Keratinocyte (primary cell): ENCODE results near the gene HLA-DQB1. TPM values are rescaled to one million over a fixed set of nuclear protein-coding genes. Genes with fewer than 3 reads are reported as not detected.

ENCODE experiments used
- DNase-seq: peaks from one replicate; pipeline ENCODE4 v3.0.0-alpha.2; 2011; ENCODE audit warnings: low read depth, missing footprints, low spot score
- FAIRE-seq: peaks from 2 replicates; lab custom pipeline; 2011; peaks lifted over from hg19 to GRCh38; lab: Jason Lieb, UNC
- H2AFZ ChIP-seq: 2 replicates; pipeline ENCODE4 v1.6.0; 2012; ENCODE audit warnings: low read length, control low read depth, inconsistent platforms; ENCODE audit not compliant: control insufficient read depth
- H3K27ac ChIP-seq: 2 replicates; pipeline ENCODE4 v1.5.1; 2011; ENCODE audit warnings: low read length; ENCODE audit not compliant: control insufficient read depth, insufficient read depth
- H3K27me3 ChIP-seq: 3 replicates; pipeline ENCODE4 v1.6.0; 2011; ENCODE audit warnings: low read length; ENCODE audit not compliant: control insufficient read depth, insufficient read depth; ENCODE audit errors: extremely low read depth
- H3K36me3 ChIP-seq, 2 experiments: 2 replicates in 1 of 2; 3 replicates in 1 of 2; pipeline ENCODE4 v1.5.1; 2011; ENCODE audit warnings: low read length in 2 of 2, mild to moderate bottlenecking in 1 of 2; ENCODE audit not compliant: control insufficient read depth in 2 of 2, insufficient read depth in 2 of 2; ENCODE audit errors: extremely low read depth in 1 of 2
- H3K4me1 ChIP-seq: 3 replicates; pipeline ENCODE4 v1.5.1; 2011; ENCODE audit warnings: low read length; ENCODE audit not compliant: control insufficient read depth, insufficient read depth; ENCODE audit errors: extremely low read depth
- H3K4me2 ChIP-seq: 3 replicates; pipeline ENCODE4 v1.6.0; 2011; ENCODE audit warnings: low read depth, low read length; ENCODE audit not compliant: control insufficient read depth, insufficient read depth; ENCODE audit errors: extremely low read depth
- H3K4me3 ChIP-seq, 3 experiments: fragments of 200-600 bp in 1 of 3; sonication (generic) in 1 of 3; 2 replicates in 2 of 3; 3 replicates in 1 of 3; pipeline ENCODE4 v1.5.1; 2011 to 2016; ENCODE audit warnings: low read length in 3 of 3, mild to moderate bottlenecking in 3 of 3, control low read depth in 2 of 3, inconsistent platforms in 1 of 3, low read depth in 1 of 3, mixed read lengths in 1 of 3, mixed run types in 1 of 3, moderate library complexity in 1 of 3; ENCODE audit not compliant: control insufficient read depth in 2 of 3, insufficient read depth in 2 of 3; ENCODE audit errors: extremely low read depth in 1 of 3
- H3K79me2 ChIP-seq: 2 replicates; pipeline ENCODE4 v1.6.0; 2012; ENCODE audit warnings: low read length; ENCODE audit not compliant: control insufficient read depth, insufficient read depth
- H3K9ac ChIP-seq: 3 replicates; pipeline ENCODE4 v1.6.0; 2011; ENCODE audit warnings: low read length; ENCODE audit not compliant: control insufficient read depth, insufficient read depth; ENCODE audit errors: extremely low read depth
- H3K9me1 ChIP-seq: 3 replicates; pipeline ENCODE4 v1.6.0; 2011; ENCODE audit warnings: low read length; ENCODE audit not compliant: control insufficient read depth, insufficient read depth; ENCODE audit errors: extremely low read depth
- H3K9me3 ChIP-seq: 2 replicates; pipeline ENCODE4 v1.5.1; 2012; ENCODE audit warnings: low read depth, low read length; ENCODE audit not compliant: control insufficient read depth
- H4K20me1 ChIP-seq: 3 replicates; pipeline ENCODE4 v1.6.0; 2011; ENCODE audit warnings: low read length; ENCODE audit not compliant: control insufficient read depth, insufficient read depth; ENCODE audit errors: extremely low read depth
- CTCF ChIP-seq, 3 experiments: IDR thresholded peaks in 1 of 3; conservative IDR thresholded peaks in 1 of 3; optimal IDR thresholded peaks in 1 of 3; 2 replicates in 2 of 3; 3 replicates in 1 of 3; pipeline versions ENCODE3 to v1.5.1; 2011; ENCODE audit warnings: low read length in 3 of 3, mild to moderate bottlenecking in 3 of 3, moderate library complexity in 2 of 3, control low read depth in 1 of 3, inconsistent platforms in 1 of 3; ENCODE audit not compliant: insufficient read depth in 2 of 3; ENCODE audit errors: extremely low read depth in 1 of 3
- EZH2 ChIP-seq: IDR thresholded peaks from one replicate; pipeline ENCODE4 v1.6.1; 2012; ENCODE audit warnings: inconsistent platforms, mild to moderate bottlenecking, low read length, moderate library complexity
- dilution Hi-C: fragments of 300-500 bp; cut with MboI; formaldehyde crosslinking; loops from one replicate; pipeline ENCODE4 v1.7.0; 2020; ENCODE audit warnings: low sequenced_read_pairs; ENCODE audit not compliant: extremely low pct_ligation_motif_present
- polyA plus RNA-seq, 5 experiments: library from polyadenylated mRNA; depleted of rRNA in 3 of 5; stranded (reverse) in 3 of 5; stranded (forward) in 1 of 5; unstranded in 1 of 5; fragments of >200 nt; gene quantifications; 1 replicate in 1 of 5; 2 replicates in 3 of 5; 3 replicates in 1 of 5; pipeline versions ENCODE4 v1.2.1 to v1.2.3, GENCODE V29; 2011 to 2012; ENCODE audit warnings: missing spikeins in 2 of 5, low read depth in 1 of 5, low replicate concordance in 1 of 5

The HLA-DQB1 gene
- polyA plus RNA-seq, 1 donor (not counting 4 experiments of a cell fraction or from before 2014, with no cell fraction given) = 40.5 TPM

- Histone ChIP-seq H2AFZ (peak overlapping the region; percentile 80), H3K4me3 (peak overlapping the region; percentile 26 to 75 (median 49))
Measured at GRCh38 chr6:32664827-32665362, 1.6 kb downstream of the HLA-DQB1 start.

GRCh38 chr6:32664354-32664753, 2.1 kb downstream of the HLA-DQB1 start:
- no peak for TF ChIP-seq EZH2
- TF ChIP-seq CTCF (optimal IDR thresholded peaks at IDR 0.05 in 1 of 3, IDR thresholded peaks at IDR 0.05 in 1 of 3, conservative IDR thresholded peaks at IDR 0.05 in 1 of 3; ENCODE audit: extremely low read depth in 1 of 3, insufficient read depth in 2 of 3, low read length in 3 of 3) = no peak
- DNase-seq = no peak
- peak overlapping the region in 2 of 3 experiments; percentile 49 to 75 for H3K4me3 ChIP-seq
- no peak for FAIRE-seq
- peaks cover 0 to 3% of the 10 kb centered on the region in 2 experiments for H3K36me3 ChIP-seq
- H3K27ac ChIP-seq = no peak overlapping the region
- dilution Hi-C loops = no loop called here
- H2AFZ ChIP-seq = peak overlapping the region; percentile 80
- no peaks in the 10 kb centered on the region for H3K9me1 ChIP-seq
- H3K9me3 ChIP-seq = no peaks in the 10 kb centered on the region
- H3K27me3 ChIP-seq = no peaks in the 10 kb centered on the region
- no peak overlapping the region for H3K9ac ChIP-seq
- no peaks in the 10 kb centered on the region for H3K79me2 ChIP-seq
- peak overlapping the region; percentile 73 for H3K4me2 ChIP-seq
- peaks cover 6% of the 10 kb centered on the region for H3K4me1 ChIP-seq
- H4K20me1 ChIP-seq = no peaks in the 10 kb centered on the region

More at GRCh38 chr6:32664827-32665362, 1.6 kb downstream of the HLA-DQB1 start:
- Histone ChIP-seq H3K27ac (no peak overlapping the region), H3K36me3 (peaks cover 0 to 3% of the 10 kb centered on the region in 2 experiments), H4K20me1 (no peaks in the 10 kb centered on the region), H3K79me2 (no peaks in the 10 kb centered on the region), H3K9ac (peak overlapping the region; percentile 39), H3K9me1 (no peaks in the 10 kb centered on the region), H3K27me3 (no peaks in the 10 kb centered on the region), H3K4me2 (peak overlapping the region; percentile 73), H3K9me3 (no peaks in the 10 kb centered on the region), H3K4me1 (peaks cover 6% of the 10 kb centered on the region)
- DNase-seq (no peak), FAIRE-seq (no peak)
- dilution Hi-C loops = no loop called here
- no peak for TF ChIP-seq EZH2
- TF ChIP-seq CTCF (optimal IDR thresholded peaks at IDR 0.05 in 1 of 3, IDR thresholded peaks at IDR 0.05 in 1 of 3, conservative IDR thresholded peaks at IDR 0.05 in 1 of 3; ENCODE audit: extremely low read depth in 1 of 3, insufficient read depth in 2 of 3, low read length in 3 of 3) = no peak
